Measurements from ENCODE around the gene PTGES3. TPM values are rescaled to one million over a fixed set of nuclear protein-coding genes. Genes with fewer than 3 reads are reported as not detected.

The PTGES3 gene
- total RNA-seq, 1 experiment from 2014 or later: 112 TPM

Other genes starting within 250 kb of the PTGES3 start
- gene TIMELESS, start 238.9 kb downstream of the PTGES3 start, total RNA-seq (2014; rRNA removed; shearing (Covaris generic)): 7.4 and 11.9 TPM in 2 replicates
- 0.08 TPM in 1 of 2 replicates, not detected in the other for gene MIP, start 233.6 kb downstream of the PTGES3 start, total RNA-seq (2014; rRNA removed; shearing (Covaris generic))
- 0.69 and 1.4 TPM in 2 replicates for gene SPRYD4, start 219.7 kb downstream of the PTGES3 start, total RNA-seq (2014; rRNA removed; shearing (Covaris generic))
- not detected in 2 replicates for gene GLS2, start 200.1 kb downstream of the PTGES3 start, total RNA-seq (2014; rRNA removed; shearing (Covaris generic))
- 17.0 and 31.0 TPM in 2 replicates for gene RBMS2, start 166.5 kb downstream of the PTGES3 start, total RNA-seq (2014; rRNA removed; shearing (Covaris generic))
- gene BAZ2A, start 58.0 kb downstream of the PTGES3 start, total RNA-seq (2014; rRNA removed; shearing (Covaris generic)): 13.7 and 15.2 TPM in 2 replicates
- gene ATP5F1B, start 42.3 kb downstream of the PTGES3 start, total RNA-seq (2014; rRNA removed; shearing (Covaris generic)): 382 and 483 TPM in 2 replicates
- gene NACA, start 37.0 kb upstream of the PTGES3 start, total RNA-seq (2014; rRNA removed; shearing (Covaris generic)): 1,148 and 1,246 TPM in 2 replicates
- gene PRIM1, start 64.0 kb upstream of the PTGES3 start, total RNA-seq (2014; rRNA removed; shearing (Covaris generic)): 28.0 and 31.1 TPM in 2 replicates
- 20.9 and 26.9 TPM in 2 replicates for gene HSD17B6, start 75.0 kb upstream of the PTGES3 start, total RNA-seq (2014; rRNA removed; shearing (Covaris generic))
- not detected in 2 replicates for gene SDR9C7, start 246.1 kb upstream of the PTGES3 start, total RNA-seq (2014; rRNA removed; shearing (Covaris generic))